Peyer's patch (tissue), 4 donors: ENCODE data around the gene ZNF81.

Experiments
- CTCF ChIP-seq, 6 experiments: fragments of 450-650 bp in 4 of 6; fragments of 200-600 bp in 2 of 6; sonication (generic) in 1 of 6; IDR thresholded peaks; one replicate each; pipeline ENCODE4 v1.5.1; 2017 to 2019; ENCODE audit warnings: antibody characterized with exemption in 6 of 6, mild to moderate bottlenecking in 3 of 6, moderate library complexity in 1 of 6
- POLR2A ChIP-seq, 2 donors: fragments of 450-650 bp; IDR thresholded peaks; one replicate each; pipeline ENCODE4 v1.5.1; 2017; ENCODE audit warnings: antibody characterized with exemption in 2 of 2, mild to moderate bottlenecking in 2 of 2, moderate library complexity in 2 of 2

GRCh38 chrX:47843363-47843762, 6.7 kb downstream of the ZNF81 start:
- TF ChIP-seq CTCF (IDR thresholded peaks at IDR 0.05) (no peak), POLR2A (IDR thresholded peaks at IDR 0.05) (no peak)
